HepG2 (cell line): ENCODE measurements around the gene TM9SF2. TPM values are rescaled to one million over a fixed set of nuclear protein-coding genes. Genes with fewer than 3 reads are reported as not detected.

Experiments used
- ATAC-seq: fragments of 200-7000 bp; cut with Tn5 transposase; 3 replicates; pipeline ENCODE4 v1.9.1; 2020; ENCODE audit warnings: mild to moderate bottlenecking, moderate library complexity
- BruUV-seq: library from RNA; stranded (reverse); fragments of 400-500 nt; replicated peaks from 2 replicates; lab custom pipeline; 2021; lab: Mats Ljungman, UMichigan
- CTCF ChIA-PET: fragments of 300-600 bp; formaldehyde crosslinking; extraction: SDS; loops from one replicate; lab custom pipeline; 2021; ENCODE audit warnings: low total read pairs, inconsistent platforms, low intra/inter-chr PET ratio; lab: Yijun Ruan, JAX
- POLR2A ChIA-PET: fragments of 350-600 bp; sonication (Branson Sonifier 250); formaldehyde crosslinking; loops from one replicate; lab custom pipeline; 2020; ENCODE audit warnings: antibody characterized with exemption, inconsistent platforms; lab: Yijun Ruan, JAX
- DNase-seq: peaks from one replicate; pipeline ENCODE4 v3.0.0-alpha.2; 2015; ENCODE audit warnings: low spot score
- FAIRE-seq: peaks from 3 replicates; lab custom pipeline; 2011; peaks lifted over from hg19 to GRCh38; lab: Jason Lieb, UNC
- H2AFZ ChIP-seq: one replicate; pipeline ENCODE4 v1.6.1; 2011; ENCODE audit warnings: low read length, inconsistent platforms
- H3K27ac ChIP-seq: fragments of 300-600 bp; 3 replicates; pipeline ENCODE4 v1.8.0; 2011; ENCODE audit warnings: mixed run types, mild to moderate bottlenecking, mixed read lengths, low read length, inconsistent platforms; ENCODE audit not compliant: insufficient read depth; ENCODE audit errors: extremely low read length
- H3K27me3 ChIP-seq, 2 experiments: fragments of 200-600 bp in 1 of 2; 2 replicates in 1 of 2; 3 replicates in 1 of 2; pipeline versions ENCODE4 v1.6.0 to v1.8.0; 2011; ENCODE audit warnings: low read length in 2 of 2, mild to moderate bottlenecking in 2 of 2, moderate library complexity in 2 of 2, inconsistent platforms in 1 of 2; ENCODE audit not compliant: insufficient read depth in 2 of 2, control insufficient read depth in 1 of 2
- H3K36me3 ChIP-seq, 2 experiments: fragments of 200-600 bp in 1 of 2; replicated peaks in 1 of 2; 2 replicates in 1 of 2; 3 replicates in 1 of 2; pipeline versions ENCODE4 v1.5.1 to v1.8.0; 2011; ENCODE audit warnings: low read length in 2 of 2, inconsistent platforms in 1 of 2; ENCODE audit not compliant: insufficient read depth in 2 of 2, control insufficient read depth in 1 of 2
- H3K4me1 ChIP-seq: 2 replicates; pipeline ENCODE4 v1.5.1; 2012; ENCODE audit warnings: low read length, inconsistent platforms; ENCODE audit not compliant: insufficient read depth
- H3K4me2 ChIP-seq: 2 replicates; pipeline ENCODE4 v1.6.0; 2011; ENCODE audit warnings: low read depth, low read length, inconsistent platforms
- H3K4me3 ChIP-seq, 3 experiments: fragments of 200-600 bp in 1 of 3; sonication (generic), shearing (Covaris generic) in 1 of 3; replicated peaks in 1 of 3; 2 replicates each; pipeline ENCODE4 v1.5.1; 2011 to 2016; ENCODE audit warnings: low read length in 3 of 3, inconsistent platforms in 2 of 3, low read depth in 2 of 3, mild to moderate bottlenecking in 2 of 3, control low read depth in 1 of 3, mixed read lengths in 1 of 3; ENCODE audit not compliant: insufficient read depth in 1 of 3
- H3K79me2 ChIP-seq: one replicate; pipeline ENCODE4 v1.6.1; 2011; ENCODE audit warnings: low read length, inconsistent platforms; ENCODE audit not compliant: insufficient read depth
- H3K9ac ChIP-seq: 2 replicates; pipeline ENCODE4 v1.6.0; 2011; ENCODE audit warnings: mild to moderate bottlenecking, low read depth, low read length, inconsistent platforms; ENCODE audit not compliant: insufficient read depth
- H3K9me3 ChIP-seq: 2 replicates; pipeline ENCODE4 v1.5.1; 2012; ENCODE audit warnings: mild to moderate bottlenecking, low read length
- H4K20me1 ChIP-seq: 2 replicates; pipeline ENCODE4 v1.6.0; 2011; ENCODE audit warnings: inconsistent platforms, mild to moderate bottlenecking, low read length, moderate library complexity; ENCODE audit not compliant: insufficient read depth
- AFF4 ChIP-seq: sonication (generic); formaldehyde crosslinking; IDR thresholded peaks from 2 replicates; pipeline ENCODE4 v1.4.0; 2020; ENCODE audit warnings: missing genetic modification reagents
- CEBPB ChIP-seq: IDR thresholded peaks from 2 replicates; pipeline ENCODE4 v1.6.1; 2011; ENCODE audit warnings: low read depth, low read length, improper control_type of control experiment, borderline replicate concordance
- DNMT3B ChIP-seq: conservative IDR thresholded peaks from 2 replicates; pipeline ENCODE4 v1.6.1; 2016; ENCODE audit warnings: missing biosample characterization, control low read depth
- MED13 ChIP-seq: sonication (generic); formaldehyde crosslinking; IDR thresholded peaks from 2 replicates; pipeline ENCODE4 v1.5.0; 2020; ENCODE audit warnings: missing genetic modification reagents
- PHF20 ChIP-seq: sonication (generic); formaldehyde crosslinking; IDR thresholded peaks from 2 replicates; pipeline ENCODE4 v1.5.0; 2020; ENCODE audit warnings: mild to moderate bottlenecking, missing genetic modification reagents
- ZBTB3 ChIP-seq: sonication (generic); formaldehyde crosslinking; IDR thresholded peaks from 2 replicates; pipeline ENCODE4 v1.4.0; 2020; ENCODE audit warnings: low read depth, mild to moderate bottlenecking, moderate library complexity, missing genetic modification reagents, borderline replicate concordance
- ZFP36L2 ChIP-seq: sonication (generic); formaldehyde crosslinking; IDR thresholded peaks from 2 replicates; pipeline ENCODE4 v1.4.0; 2020; ENCODE audit warnings: missing genetic modification reagents
- ZNF546 ChIP-seq: sonication (generic); formaldehyde crosslinking; conservative IDR thresholded peaks from 2 replicates; pipeline ENCODE4 v1.8.1; 2023; ENCODE audit warnings: mild to moderate bottlenecking, missing genetic modification reagents
- WGBS: methylation state at CpG from one replicate; pipeline ENCODE4 v1.1.6; 2017; ENCODE audit warnings: low lambda C conversion rate; 5-methylcytosine and 5-hydroxymethylcytosine counted together
- in situ Hi-C: cut with HindIII; loops from 2 replicates; pipeline ENCODE4 v1.10.0; 2017; ENCODE audit warnings: low pct_unique_long_range_greater_than_20kb; ENCODE audit not compliant: extremely low pct_ligation_motif_present
- intact Hi-C: fragments of 100-400 bp; cut with micrococcal nuclease; formaldehyde crosslinking; loops from one replicate; pipeline ENCODE4 v1.10.0; 2022; ENCODE audit not compliant: unreplicated experiment
- polyA plus RNA-seq, 8 experiments: library from polyadenylated mRNA; depleted of rRNA in 3 of 8; stranded (reverse) in 7 of 8; unstranded in 1 of 8; fragments of >200 nt; fragmentation: Illumina TruSeq in 4 of 8; extraction: Trizol in 4 of 8; gene quantifications; 2 replicates each; pipeline versions ENCODE4 v1.2.1 to v1.2.3, GENCODE V29; 2011 to 2016; ENCODE audit warnings: low read depth in 4 of 8, missing spikeins in 1 of 8, mixed read lengths in 1 of 8; ENCODE audit not compliant: insufficient read depth in 1 of 8
- total RNA-seq, 5 experiments: library from RNA; depleted of rRNA; stranded (reverse); fragments of >200 nt; fragmentation: Illumina TruSeq; extraction: Trizol; gene quantifications; 2 replicates each; pipeline ENCODE4 v1.2.3, GENCODE V29; 2016; ENCODE audit warnings: low read depth in 1 of 5

Gene TM9SF2
- total and polyA plus RNA-seq, 2 of the 13 experiments (the other 11 are each of a cell fraction or from before 2014, with no cell fraction given): 94.1 to 123 TPM

- no peak overlapping the region for H3K4me3 ChIP-seq
- DNase-seq: no peak
- no peak for ATAC-seq
- no peak overlapping the region for H2AFZ ChIP-seq
- no peak overlapping the region for H3K4me2 ChIP-seq
- FAIRE-seq: no peak
- in situ Hi-C loops (no loop called here), intact Hi-C loops (no loop called here)
- peaks cover 7% of the 10 kb centered on the region for H3K79me2 ChIP-seq
- no peak for TF ChIP-seq ZNF546 (CRISPR knock-in tag)
- no peak for TF ChIP-seq MED13 (CRISPR knock-in tag)
- TF ChIP-seq PHF20: no peak
- 0 out of 2 replicates have a peak, but pooled peaks have one; percentile 1 for TF ChIP-seq CEBPB
- TF ChIP-seq ZBTB3 (CRISPR knock-in tag): no peak
- TF ChIP-seq DNMT3B: no peak
- TF ChIP-seq ZFP36L2: no peak
- no peak for TF ChIP-seq AFF4 (CRISPR knock-in tag)
- no peaks in the 10 kb centered on the region for H3K27me3 ChIP-seq
- 96% methylated on average over 2 of the region's 2 CpGs for WGBS
- no TSS peak for BruUV-seq
- no peaks in the 10 kb centered on the region; the same call in 1 of the 2 replicates for H3K4me1 ChIP-seq
- ChIA-PET CTCF (no interaction called here), POLR2A (no interaction called here)
- no peaks in the 10 kb centered on the region for H3K9me3 ChIP-seq
- H4K20me1 ChIP-seq: no peaks in the 10 kb centered on the region
- peaks cover 18 to 75% of the 10 kb centered on the region in 2 experiments for H3K36me3 ChIP-seq
- no peak overlapping the region for H3K27ac ChIP-seq
- H3K9ac ChIP-seq: no peak overlapping the region
Measured at GRCh38 chr13:99522298-99522697, 21.0 kb downstream of the TM9SF2 start.
